DMS153 treated with DMSO at 0.1 percent for 48 hours (cell line): ENCODE measurements around the gene SAPCD2.
"Not testable (repeated sequence)": the region's sequence is repeated elsewhere in the genome, so short reads cannot be mapped to it uniquely, and the experiment has no call there.

Experiments used
- DNase-seq: peaks from one replicate; lab custom pipeline; 2025; ENCODE audit not compliant: unreplicated experiment; lab: John Stamatoyannopoulos, UW

SAPCD2 gene

GRCh38 chr9:137033481-137033880, 36.9 kb downstream of the SAPCD2 start:
- DNase-seq = not testable (repeated sequence)

DNA sequence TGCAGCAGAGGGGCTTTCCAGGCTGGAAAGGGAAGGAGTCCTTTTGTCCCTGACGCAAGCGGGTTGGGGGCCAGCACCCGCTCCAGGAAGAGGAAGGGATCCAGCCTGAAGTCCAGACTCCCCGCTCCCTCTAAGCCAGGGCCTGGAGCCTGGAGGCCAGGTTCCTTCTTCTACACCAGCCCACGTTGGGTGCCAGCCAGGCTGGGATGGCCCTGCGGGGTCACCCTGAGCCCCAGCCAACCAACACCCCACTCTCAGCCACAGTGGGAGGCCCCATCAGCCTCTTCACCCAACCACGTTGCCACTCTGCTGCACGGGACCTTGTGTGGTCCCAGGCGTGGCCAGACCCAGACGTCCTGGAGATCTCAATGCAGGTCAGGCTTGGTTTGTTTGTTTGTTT, 37.5 kb downstream of the SAPCD2 start:
- no peak for DNase-seq

- no peak for DNase-seq
Measured at GRCh38 chr9:137031904-137032640, 38.3 kb downstream of the SAPCD2 start, which contains the start of gene FUT7. FUT7 (minus strand) TSS chr9:137032088; CDS start chr9:137031991, 97 bp downstream.

DNA sequence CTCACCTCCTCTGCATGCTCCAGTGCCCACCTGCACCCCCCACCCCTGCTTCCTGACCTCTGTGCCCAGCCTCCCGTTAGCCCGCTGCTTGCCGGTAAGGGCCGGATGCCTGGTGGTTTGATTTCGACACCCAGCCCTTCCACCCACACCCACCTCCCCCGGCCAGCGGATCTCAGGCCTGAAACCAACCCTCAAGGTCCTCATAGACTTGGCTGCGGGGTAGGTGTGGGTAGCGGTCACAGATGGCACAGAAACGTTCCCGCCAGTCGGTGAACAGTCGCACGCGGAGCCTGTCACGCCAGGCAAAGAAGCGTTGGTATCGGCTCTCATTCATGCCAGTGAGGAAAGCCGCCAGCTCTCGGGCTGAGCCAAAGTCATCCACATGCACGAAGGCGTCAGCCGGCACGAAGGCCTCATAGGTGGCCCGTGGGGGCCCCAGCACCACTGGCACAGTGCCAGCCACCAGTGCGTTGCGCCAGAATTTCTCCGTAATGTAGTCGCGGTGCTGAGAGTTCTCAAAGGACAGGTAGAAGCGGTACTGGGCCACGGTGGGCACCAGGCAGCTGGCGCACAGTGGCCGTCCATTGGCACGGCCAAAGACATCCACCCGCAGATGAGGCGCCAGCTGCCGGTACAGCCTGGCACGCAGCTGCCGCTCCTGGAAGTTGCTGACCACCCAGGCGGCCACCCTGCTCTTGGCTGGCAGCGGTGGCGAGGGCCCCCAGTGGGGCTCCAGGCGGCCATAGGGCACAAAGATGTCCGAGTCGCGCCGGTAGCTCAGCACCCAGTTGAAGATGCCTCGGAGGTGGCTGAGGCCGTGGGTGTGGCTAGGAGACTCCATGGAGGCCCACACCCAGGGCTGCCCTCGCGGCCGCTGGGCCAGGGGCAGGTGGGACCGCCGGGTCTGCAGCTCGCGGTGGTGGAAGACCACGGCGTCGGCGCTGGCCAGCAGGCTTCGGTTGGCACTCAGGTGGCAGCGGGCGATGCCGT, 39.5 kb downstream of the SAPCD2 start:
- no peak for DNase-seq

GRCh38 chr9:137030006-137030405, 40.4 kb downstream of the SAPCD2 start:
- no peak for DNase-seq

DNA sequence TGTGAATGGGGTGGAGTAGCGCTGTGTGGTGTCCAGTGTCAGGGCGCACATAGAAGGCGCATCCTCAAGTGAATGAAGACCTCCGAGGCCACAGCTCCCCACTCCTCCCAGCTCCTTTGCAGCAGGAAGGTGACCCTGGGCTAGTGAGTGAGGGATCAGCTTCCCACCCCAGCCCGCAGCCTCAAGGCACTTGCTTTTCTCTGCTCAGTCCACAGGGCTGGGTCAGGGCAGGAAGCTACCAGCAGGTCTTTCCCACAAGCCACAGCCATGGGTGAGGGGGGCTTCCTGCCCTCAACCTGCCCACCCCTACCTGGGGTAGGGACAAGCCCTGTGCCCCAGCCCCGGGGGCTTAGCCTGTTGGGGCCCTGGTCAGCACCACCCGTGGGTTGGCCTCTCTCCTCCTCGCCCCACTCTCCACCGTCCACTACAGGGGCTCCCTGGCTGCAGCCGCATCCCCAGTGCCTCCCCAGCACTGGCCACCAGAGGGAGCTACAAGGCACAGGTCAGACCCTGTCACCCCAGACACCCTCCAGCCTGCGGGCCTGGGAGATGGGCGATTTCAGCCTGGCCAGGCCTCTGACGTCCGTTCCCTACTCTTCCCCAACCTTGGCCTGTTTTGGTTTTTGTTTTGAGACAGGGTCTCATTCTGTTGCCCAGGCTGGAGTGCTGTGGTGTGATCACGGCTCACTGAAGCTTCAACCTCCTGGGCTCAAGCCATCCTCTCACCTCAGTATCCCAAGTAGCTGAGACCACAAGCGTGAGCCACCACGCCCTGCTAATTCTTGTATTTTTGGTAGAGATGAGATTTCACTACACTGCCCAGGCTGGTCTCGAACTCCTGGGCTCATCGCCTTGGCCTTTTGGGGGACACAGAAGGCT, 41.1 kb downstream of the SAPCD2 start:
- DNase-seq = no peak

GRCh38 chr9:137028263-137029057, 41.9 kb downstream of the SAPCD2 start:
- peak; percentile 29 for DNase-seq

DNA sequence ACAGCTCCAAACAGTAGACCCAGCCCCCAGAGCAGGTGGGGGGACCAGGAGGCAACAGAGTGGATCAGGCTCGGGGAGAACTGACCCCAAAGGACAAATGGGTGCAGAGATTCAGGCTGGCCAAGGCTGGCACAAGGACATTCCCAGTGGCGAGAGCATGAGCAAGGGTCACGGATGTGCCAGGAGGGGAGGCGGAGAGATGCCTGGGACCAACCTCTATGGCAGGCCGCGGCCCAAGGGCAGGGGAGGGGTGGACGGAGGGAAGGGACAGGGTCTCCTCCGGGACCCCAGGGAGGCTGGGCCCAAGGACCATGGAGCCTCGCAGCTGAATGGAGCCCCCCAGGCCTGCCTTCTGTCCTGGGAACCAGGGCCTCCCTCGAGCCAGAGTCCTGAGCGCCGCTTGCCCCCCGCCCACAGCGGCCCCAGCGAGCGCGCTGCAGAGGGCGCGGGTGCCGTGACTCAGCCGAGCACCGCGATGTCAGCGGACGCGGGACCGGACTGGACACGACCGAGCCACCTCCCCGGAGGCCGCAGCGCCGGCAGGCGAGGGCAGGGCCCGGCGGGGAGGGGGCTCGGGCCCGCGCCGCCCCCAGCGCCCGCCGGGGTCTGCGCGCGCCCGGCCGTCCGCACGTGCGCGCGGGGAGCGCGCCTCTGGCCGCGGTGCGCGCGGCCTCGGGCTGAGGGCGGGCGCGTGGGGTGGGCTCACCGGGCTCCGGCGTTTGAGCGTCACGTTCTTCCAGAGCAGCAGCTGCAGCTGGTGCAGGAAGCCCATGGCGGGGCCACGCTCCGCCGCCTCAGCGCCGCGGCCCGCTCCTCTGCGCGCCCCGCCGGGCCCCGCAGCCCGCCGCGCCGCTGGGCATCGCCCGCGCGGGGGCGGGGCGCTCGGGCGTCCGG, 42.7 kb downstream of the SAPCD2 start, which contains the start of gene ABCA2:
TSS of gene ABCA2 (minus strand) at position 869 of the 894 bp plus-strand sequence. CDS start at position 772, 97 bp downstream.
- DNase-seq = no peak

GRCh38 chr9:137026828-137027227, 43.5 kb downstream of the SAPCD2 start:
- DNase-seq = peak; percentile 10

- DNase-seq = no peak
Measured at GRCh38 chr9:137026384-137026783, 44.0 kb downstream of the SAPCD2 start.

- peak; percentile 93 for DNase-seq
Measured at GRCh38 chr9:137025517-137025966, 44.8 kb downstream of the SAPCD2 start.

GRCh38 chr9:137023583-137023991, 46.8 kb downstream of the SAPCD2 start:
- DNase-seq = no peak

GRCh38 chr9:137023157-137023556, 47.2 kb downstream of the SAPCD2 start:
- DNase-seq = no peak

DNA sequence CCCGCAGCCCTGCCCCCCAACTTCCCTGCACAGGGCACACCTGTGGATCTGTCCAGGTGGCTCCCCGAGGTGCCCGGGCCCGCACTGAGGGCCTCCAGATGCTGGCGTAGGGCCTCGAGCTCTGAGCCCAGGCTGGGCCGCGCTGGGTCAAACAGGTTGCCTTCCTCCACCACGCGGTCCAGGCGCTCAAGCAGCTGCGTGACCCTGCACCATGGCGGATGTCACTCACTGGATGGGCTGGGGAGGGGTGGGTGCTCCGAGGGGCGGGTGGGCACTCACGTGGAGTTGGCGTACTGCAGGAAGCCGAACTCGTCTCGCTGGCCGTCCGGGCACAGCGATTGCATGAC, 47.7 kb downstream of the SAPCD2 start:
- DNase-seq = no peak

DNA sequence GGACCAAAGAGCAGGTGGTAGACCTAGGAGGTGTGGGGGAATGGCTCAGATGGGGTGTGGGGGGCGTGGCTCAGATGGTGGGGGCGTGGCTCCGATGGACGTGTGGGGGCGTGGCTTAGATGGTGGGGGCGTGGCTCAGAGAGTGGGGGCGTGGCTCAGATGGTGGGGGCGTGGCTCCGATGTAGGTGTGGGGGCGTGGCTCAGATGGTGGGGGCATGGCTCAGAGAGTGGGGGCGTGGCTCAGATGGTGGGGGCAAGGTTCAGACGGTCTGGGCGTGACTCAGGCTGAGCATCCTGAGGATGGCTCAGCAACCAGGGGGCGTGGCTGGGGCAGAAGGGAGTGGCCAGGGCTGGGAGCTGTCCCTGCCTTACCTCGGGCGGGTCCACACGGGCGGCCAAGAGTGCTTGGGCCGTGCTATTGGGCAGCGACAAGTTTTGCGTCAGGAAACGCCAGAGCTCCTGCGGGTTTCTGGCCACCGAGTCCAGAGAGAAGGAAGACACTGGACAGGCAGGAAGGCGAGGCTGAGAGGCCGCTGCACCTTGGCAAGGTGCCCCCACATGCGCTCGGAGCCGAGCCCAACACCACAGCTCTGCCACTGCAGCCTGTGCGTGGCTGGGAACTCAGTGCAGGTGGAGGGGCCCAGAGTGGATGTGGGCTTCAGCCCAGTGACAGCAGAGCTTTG, 48.2 kb downstream of the SAPCD2 start:
- DNase-seq = peak; percentile 44

- no peak for DNase-seq
Measured at GRCh38 chr9:137021568-137021978, 48.8 kb downstream of the SAPCD2 start.

DNA sequence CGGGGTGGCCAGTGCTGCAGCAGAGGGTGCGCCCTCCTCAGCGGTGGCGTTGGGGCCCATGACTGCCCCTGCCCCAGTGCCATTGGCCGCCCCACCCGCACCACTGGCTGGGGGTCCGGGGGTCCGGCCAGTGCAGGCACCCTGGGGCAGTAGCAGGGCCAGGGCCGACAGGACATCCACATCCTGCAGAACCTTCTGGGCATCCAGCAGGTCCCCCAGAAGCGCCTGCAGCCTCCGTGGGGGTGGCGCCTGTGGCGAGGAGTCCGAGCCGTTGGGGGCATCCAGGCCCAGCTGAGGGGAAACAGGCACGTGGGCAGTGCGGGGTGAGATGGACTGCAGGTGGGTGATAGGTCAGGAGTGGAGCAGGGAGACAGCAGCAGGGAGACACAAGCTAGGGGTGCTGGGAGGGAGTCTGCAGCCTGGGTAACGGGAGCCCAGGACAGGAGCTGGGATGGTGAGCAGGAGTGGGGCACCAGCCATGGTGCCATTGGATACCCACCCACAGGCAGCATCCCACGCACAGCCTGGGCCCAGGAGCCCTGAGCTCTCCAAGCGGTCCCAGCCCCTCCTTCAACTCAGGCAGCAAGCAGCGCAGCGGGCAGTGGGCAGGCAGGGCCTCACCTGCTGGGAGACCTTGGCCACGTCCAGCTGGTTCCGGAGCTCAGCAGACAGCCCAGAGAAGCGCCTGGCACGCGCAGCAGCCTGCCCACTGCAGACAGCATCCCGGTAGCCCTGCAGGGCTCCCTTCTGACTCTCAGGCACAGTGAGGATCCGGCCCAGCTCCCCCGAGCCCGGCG, 49.4 kb downstream of the SAPCD2 start:
- no peak for DNase-seq
